ENCODE measurements around the gene PKDCC. TPM values are rescaled to one million over a fixed set of nuclear protein-coding genes. Genes with fewer than 3 reads are reported as not detected.

PKDCC gene
- total and polyA plus RNA-seq, 3 donors from 2014 or later, result 86.0 to 122 (median 121) TPM

DNA sequence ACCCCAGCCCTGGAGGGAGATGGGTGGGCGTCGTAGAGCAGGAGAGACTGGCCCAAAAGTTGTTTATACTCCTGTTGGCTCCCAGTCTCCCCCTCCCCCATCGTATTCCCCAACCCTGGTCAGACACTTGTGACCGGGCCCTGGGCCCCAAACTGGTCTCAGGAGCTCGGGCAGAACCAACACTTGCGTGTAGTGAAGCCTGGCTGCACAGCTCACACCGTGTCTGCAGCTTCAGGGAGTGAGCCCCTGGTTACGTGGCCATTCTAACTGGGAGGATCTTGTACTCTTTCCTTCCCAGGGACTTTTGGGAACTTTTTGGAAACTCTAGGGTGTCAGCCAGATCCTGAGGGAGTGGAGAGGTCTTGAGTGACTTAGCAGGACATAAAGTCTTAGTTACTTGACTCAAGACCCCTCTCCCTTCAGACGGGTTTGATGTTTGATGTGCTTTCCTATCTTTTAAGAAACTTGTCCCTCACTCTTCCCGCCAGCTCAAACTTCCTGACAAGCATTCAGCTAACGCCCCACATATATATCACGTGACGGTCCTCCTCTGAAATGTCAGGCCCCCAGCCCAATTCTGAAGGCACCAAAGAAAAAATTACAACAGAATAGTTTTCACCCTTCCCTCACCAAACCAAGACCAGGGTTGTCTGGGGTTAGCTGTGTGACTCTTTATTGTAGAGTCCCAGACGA, 2.3 kb downstream of the PKDCC start:
- TF ChIP-seq CTCF (IDR thresholded peaks at IDR 0.05) (no peak), POLR2A (IDR thresholded peaks at IDR 0.05) (no peak)
- Histone ChIP-seq H3K4me3 (peak overlapping the region; percentile 76 to 80), H3K9me3 (no peaks in the 10 kb centered on the region), H3K27ac (peak overlapping the region; percentile 87 to 94), H3K36me3 (ENCODE audit: low read depth, missing control alignments) (no peaks in the 10 kb centered on the region), H3K27me3 (no peaks in the 10 kb centered on the region), H3K4me1 (peaks cover 42% of the 10 kb centered on the region)
- no peak for DNase-seq
- WGBS, 2 donors, result 46 to 48% methylated on average over 14 of the region's 14 CpGs
- intact Hi-C loops (cut with DNase I; ENCODE audit: low total_unique reads), result no loop called here

DNA sequence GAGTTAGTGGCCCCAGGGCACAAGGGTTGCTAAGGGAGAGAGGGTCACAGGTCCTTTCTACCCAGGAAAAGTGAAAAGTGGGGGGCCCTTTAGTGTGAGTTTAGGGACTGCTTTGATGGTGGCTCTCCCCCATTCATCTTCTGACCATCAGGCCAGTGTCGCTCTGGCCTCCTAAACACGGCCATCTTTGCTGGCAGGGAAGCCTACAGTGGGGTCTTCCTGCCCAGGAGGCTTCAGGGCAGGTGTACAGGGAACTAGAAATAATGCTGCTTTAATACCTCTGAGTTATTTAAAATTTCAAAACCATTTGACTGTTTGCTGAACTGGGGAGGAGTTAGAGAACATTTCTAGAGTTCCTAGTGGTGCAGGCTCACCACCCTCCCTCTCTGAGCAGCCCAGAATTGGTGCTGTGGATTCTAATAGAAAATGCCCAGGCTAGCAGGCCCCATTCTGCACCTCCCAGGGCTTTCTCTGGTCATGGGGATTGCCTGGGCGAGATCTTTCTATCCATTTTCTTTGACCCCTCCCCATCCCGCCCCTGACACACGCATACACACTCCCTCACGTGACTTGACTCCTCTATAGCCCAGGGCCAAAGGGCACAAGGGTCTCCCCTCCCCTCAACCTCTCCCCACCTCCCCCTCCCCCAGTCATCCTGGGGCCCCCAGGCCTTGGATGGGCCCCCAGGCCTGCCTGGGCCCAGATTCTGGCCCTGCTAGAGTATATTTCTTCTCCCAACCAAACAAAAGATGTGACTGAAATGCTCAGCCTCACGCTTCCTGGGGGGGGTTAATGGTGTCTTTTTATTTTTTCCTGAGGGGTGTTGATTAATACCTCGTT, 3.1 kb downstream of the PKDCC start:
- WGBS, 2 donors, result 54 to 55% methylated on average over 7 to 8 of the region's 8 CpGs
- intact Hi-C loops (cut with DNase I; ENCODE audit: low total_unique reads), result no loop called here
- H3K27ac ChIP-seq, result peak overlapping the region; percentile 87 to 94
- no peaks in the 10 kb centered on the region for H3K36me3 ChIP-seq (ENCODE audit: low read depth, missing control alignments)
- no peak for DNase-seq
- no peaks in the 10 kb centered on the region for H3K27me3 ChIP-seq
- TF ChIP-seq POLR2A (IDR thresholded peaks at IDR 0.05) (no peak), CTCF (IDR thresholded peaks at IDR 0.05) (no peak)
- H3K4me1 ChIP-seq, result peaks cover 42% of the 10 kb centered on the region
- no peaks in the 10 kb centered on the region for H3K9me3 ChIP-seq
- H3K4me3 ChIP-seq, result peak overlapping the region; percentile 76 to 80

DNA sequence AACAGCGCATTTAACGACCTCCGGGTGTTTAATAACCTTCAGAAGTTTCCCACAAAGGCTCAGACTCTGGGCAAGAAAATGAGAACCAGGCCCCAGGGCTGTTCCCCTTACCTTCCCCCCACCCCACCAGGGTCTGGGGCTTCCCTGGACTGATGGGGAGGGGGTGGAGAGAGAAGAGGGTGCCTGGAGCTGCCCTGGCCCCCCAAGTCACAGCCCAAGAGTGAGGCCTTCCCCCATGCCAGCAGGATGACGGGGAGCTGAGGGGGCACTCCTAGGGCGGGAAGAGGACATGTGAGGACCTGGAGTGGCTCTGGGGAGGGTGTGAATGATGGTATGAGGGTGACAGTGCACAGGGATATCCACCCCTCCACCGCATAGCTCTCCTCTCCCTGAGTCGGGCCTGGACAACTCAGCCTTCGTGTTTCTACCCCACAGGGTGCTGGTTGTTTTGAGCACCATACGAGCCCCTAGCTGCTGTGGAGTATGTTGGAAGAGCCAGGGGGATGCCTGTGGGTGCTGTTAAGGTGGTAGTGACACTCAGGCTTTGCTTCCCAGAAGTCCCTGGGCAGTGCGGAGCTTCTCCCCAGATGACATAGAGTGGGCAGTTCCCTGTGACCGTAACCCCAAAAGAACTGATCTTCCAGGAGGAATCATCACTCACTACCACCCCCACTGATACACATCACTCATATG, 3.9 kb downstream of the PKDCC start:
- 37 to 55% methylated on average over 11 of the region's 11 CpGs for WGBS, 2 donors
- Histone ChIP-seq H3K4me3 (peak overlapping the region; percentile 76 to 80), H3K27me3 (no peaks in the 10 kb centered on the region), H3K36me3 (ENCODE audit: low read depth, missing control alignments) (no peaks in the 10 kb centered on the region), H3K27ac (peak overlapping the region; percentile 87 to 94), H3K9me3 (no peaks in the 10 kb centered on the region), H3K4me1 (peaks cover 40% of the 10 kb centered on the region)
- intact Hi-C loops (cut with DNase I; ENCODE audit: low total_unique reads), result no loop called here
- no peak for DNase-seq
- TF ChIP-seq POLR2A (IDR thresholded peaks at IDR 0.05), result no peak
- no peak for TF ChIP-seq CTCF (IDR thresholded peaks at IDR 0.05)

GRCh38 chr2:42052702-42053481, 5.1 kb downstream of the PKDCC start:
- no peaks in the 10 kb centered on the region for H3K9me3 ChIP-seq
- H3K36me3 ChIP-seq (ENCODE audit: low read depth, missing control alignments), result no peaks in the 10 kb centered on the region
- DNase-seq, result no peak
- TF ChIP-seq POLR2A (IDR thresholded peaks at IDR 0.05) (no peak), CTCF (IDR thresholded peaks at IDR 0.05) (no peak)
- H3K4me1 ChIP-seq, result peaks cover 48% of the 10 kb centered on the region
- intact Hi-C loops (cut with DNase I; ENCODE audit: low total_unique reads), result no loop called here
- H3K4me3 ChIP-seq, result peak overlapping the region; percentile 76 to 80
- peak overlapping the region; percentile 87 to 94 for H3K27ac ChIP-seq
- 45 to 52% methylated on average over 9 to 14 of the region's 14 CpGs for WGBS, 2 donors
- no peaks in the 10 kb centered on the region for H3K27me3 ChIP-seq

Measured in testis (tissue), 3 donors.